ENCODE measurements around the gene NAA80.
"Not testable (repeated sequence)": the region's sequence is repeated elsewhere in the genome, so short reads cannot be mapped to it uniquely, and the experiment has no call there.

The NAA80 gene

DNA sequence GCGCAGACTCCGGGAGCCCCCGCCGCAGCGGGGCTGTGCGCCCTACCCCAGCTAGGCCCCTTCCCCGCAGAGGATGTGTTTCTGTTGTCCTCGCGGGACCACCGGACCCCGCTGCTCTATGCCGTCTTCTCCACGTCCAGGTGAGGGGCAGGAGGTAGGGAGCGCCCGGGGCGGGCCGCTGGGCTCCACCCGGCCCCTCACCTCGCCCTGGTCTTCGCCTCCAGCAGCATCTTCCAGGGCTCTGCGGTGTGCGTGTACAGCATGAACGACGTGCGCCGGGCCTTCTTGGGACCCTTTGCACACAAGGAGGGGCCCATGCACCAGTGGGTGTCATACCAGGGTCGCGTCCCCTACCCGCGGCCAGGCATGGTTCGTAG is 25.5 kb downstream of the NAA80 start:
- no peak overlapping the region for H3K27ac ChIP-seq
- no peak overlapping the region for H3K4me3 ChIP-seq
- H3K9ac ChIP-seq (ENCODE audit: insufficient read length), result no peak overlapping the region
- no peak for DNase-seq (ENCODE audit: low read depth, low spot score)
- H3K9me3 ChIP-seq (ENCODE audit: low read depth, low read length), result no peaks in the 10 kb centered on the region
- TF ChIP-seq FOXP2 (optimal IDR thresholded peaks at IDR 0.05; ENCODE audit: control extremely low read depth, extremely low read length, insufficient read depth), result no peak
- TF ChIP-seq POLR2AphosphoS5 (IDR thresholded peaks at IDR 0.05; ENCODE audit: borderline replicate concordance, low read depth, low read length), result no peak
- no peak for TF ChIP-seq EZH2 (IDR thresholded peaks at IDR 0.05)
- H3K36me3 ChIP-seq (ENCODE audit: insufficient read depth, low read length), result no peaks in the 10 kb centered on the region

DNA sequence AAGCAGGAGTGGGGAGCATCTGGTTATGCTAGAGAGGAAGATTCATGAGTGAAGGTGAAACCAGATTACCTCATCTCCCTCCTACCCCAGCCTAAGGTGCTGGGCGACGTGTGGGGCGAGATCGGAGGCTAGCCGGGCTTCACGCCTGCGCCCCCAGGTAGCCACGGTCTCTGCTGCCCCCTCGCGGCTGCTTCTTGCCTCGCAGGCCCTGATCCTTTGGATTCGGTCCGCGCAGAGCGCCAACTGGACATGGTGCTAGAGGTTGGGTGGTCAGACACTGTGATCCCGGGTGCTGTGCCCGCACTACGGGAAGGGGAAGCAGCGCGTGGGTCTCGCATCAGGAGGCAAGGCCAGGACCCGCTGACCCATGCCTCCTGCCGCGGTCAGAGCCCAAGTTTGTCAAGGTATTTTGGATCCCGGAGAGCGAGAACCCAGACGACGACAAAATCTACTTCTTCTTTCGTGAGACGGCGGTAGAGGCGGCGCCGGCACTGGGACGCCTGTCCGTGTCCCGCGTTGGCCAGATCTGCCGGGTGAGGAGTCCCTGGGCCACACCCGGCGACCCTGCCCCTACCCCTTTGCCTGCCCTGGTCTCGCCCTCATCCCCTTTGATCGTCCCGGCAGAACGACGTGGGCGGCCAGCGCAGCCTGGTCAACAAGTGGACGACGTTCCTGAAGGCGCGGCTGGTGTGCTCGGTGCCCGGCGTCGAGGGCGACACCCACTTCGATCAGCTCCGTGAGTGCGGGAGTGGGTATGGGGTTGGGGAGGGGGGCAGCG is 26.1 kb downstream of the NAA80 start:
- Histone ChIP-seq H3K36me3 (ENCODE audit: insufficient read depth, low read length) (no peaks in the 10 kb centered on the region), H3K4me3 (peak overlapping the region; percentile 22; the same call in 1 of the 2 replicates), H3K9ac (ENCODE audit: insufficient read length) (no peak overlapping the region), H3K27ac (no peak overlapping the region), H3K9me3 (ENCODE audit: low read depth, low read length) (no peaks in the 10 kb centered on the region)
- TF ChIP-seq EZH2 (IDR thresholded peaks at IDR 0.05), result no peak
- no peak for TF ChIP-seq POLR2AphosphoS5 (IDR thresholded peaks at IDR 0.05; ENCODE audit: borderline replicate concordance, low read depth, low read length)
- TF ChIP-seq FOXP2 (optimal IDR thresholded peaks at IDR 0.05; ENCODE audit: control extremely low read depth, extremely low read length, insufficient read depth), result no peak
- DNase-seq (ENCODE audit: low read depth, low spot score), result no peak

DNA sequence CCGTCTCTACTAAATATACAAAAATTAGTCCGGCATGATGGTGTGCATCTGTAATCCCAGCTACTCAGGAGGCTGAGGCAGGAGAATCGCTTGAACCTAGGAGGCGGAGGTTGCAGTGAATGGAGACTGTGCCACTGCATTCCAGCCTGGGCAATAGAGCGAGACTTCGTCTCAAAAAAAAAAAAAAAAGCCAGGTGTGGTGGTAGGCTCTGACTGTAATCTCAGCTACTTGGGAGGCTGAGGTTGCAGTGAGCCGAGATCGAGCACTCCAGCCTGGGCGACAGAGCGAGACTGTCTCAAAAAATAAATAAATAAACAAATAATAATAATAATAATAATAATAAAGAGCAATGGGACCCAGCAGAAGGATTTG is 26.7 kb downstream of the NAA80 start:
- DNase-seq (ENCODE audit: low read depth, low spot score); H3K4me3 ChIP-seq; H3K9me3 ChIP-seq (ENCODE audit: low read depth, low read length); H3K27ac ChIP-seq; H3K36me3 ChIP-seq (ENCODE audit: insufficient read depth, low read length); H3K9ac ChIP-seq (ENCODE audit: insufficient read length): not testable (repeated sequence)

DNA sequence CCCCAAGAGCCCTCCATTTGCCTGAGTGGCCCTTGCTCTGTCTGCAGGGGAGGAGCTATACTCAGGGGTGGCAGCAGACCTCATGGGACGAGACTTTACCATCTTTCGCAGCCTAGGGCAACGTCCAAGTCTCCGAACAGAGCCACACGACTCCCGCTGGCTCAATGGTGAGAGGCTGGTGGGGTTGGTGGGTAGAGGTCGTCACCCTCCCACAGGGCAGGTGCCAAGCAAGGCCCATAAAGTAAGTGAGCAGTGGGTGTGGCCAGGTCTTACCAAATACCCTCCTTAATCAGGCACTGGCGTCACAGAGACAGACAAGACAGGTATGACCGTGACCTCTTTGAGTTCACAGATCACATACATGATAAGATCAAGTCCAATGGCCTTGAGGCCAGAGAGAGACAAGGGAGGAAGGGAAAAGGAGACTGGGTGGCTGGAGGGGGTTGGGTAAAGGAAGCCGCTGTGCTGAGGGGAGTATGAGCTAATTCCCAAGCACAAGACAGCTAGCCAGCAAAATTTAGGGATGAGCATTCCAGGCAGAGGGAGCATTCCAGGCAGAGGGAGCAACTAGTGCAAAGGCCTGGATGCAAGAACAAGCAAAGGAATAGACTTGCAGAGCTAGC is 27.8 kb downstream of the NAA80 start:
- DNase-seq (ENCODE audit: low read depth, low spot score), result no peak
- Histone ChIP-seq H3K36me3 (ENCODE audit: insufficient read depth, low read length) (no peaks in the 10 kb centered on the region), H3K4me3 (no peak overlapping the region), H3K9me3 (ENCODE audit: low read depth, low read length) (no peaks in the 10 kb centered on the region), H3K27ac (no peak overlapping the region), H3K9ac (ENCODE audit: insufficient read length) (no peak overlapping the region)
- TF ChIP-seq POLR2AphosphoS5 (IDR thresholded peaks at IDR 0.05; ENCODE audit: borderline replicate concordance, low read depth, low read length) (no peak), EZH2 (IDR thresholded peaks at IDR 0.05) (no peak), FOXP2 (optimal IDR thresholded peaks at IDR 0.05; ENCODE audit: control extremely low read depth, extremely low read length, insufficient read depth) (no peak)

DNA sequence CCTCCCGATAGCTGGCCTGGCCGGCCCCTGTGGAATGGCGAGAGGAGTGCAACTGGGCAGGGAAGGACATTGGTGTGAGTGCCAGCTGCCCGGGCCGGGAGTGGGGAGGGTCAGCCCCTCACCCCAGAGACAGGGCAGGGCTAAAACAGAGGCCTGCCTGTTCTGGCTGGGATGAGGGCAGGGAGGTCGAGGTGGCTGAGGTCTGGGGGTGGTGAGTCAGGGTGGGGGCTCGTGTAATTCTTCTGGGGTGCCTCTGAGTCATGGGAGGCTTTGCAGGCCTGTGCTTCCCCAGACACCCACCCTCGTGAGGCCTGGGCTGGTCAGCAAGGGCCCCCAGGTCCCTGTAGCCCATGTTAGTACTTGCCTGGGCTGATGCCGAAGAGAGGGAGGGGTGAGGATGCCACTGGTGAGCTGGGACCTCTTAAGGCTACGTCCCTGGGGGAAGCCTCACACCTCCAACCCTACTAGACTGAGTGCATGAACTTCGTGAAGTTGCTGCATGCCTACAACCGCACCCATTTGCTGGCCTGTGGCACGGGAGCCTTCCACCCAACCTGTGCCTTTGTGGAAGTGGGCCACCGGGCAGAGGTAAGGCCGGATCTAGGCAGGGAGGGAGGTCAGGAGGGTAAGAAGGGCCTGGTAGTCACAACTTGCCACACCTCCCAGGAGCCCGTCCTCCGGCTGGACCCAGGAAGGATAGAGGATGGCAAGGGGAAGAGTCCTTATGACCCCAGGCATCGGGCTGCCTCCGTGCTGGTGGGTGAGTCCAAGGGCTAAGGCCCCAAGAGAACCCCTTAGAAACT is 28.6 kb downstream of the NAA80 start:
- H3K27ac ChIP-seq, result no peak overlapping the region

DNA sequence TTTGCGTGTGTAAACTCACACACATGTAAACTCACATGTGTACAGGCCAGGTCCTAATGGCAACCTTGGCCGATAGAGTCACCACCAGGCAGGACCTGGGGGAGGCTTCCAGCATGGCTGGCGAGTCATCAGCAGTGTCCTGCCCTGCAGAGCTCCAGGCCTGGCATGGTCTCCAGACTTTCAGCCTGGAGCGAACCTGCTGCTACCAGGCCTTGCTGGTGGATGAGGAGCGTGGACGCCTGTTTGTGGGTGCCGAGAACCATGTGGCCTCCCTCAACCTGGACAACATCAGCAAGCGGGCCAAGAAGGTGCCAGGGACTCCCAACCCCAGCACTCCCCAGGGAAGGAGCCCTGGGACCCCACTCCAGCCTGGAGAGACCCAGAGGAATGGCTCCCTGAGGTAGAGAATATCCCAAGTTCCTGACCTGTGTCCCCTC is 29.2 kb downstream of the NAA80 start:
- Histone ChIP-seq H3K9ac (ENCODE audit: insufficient read length) (no peak overlapping the region), H3K4me3 (no peak overlapping the region), H3K36me3 (ENCODE audit: insufficient read depth, low read length) (no peaks in the 10 kb centered on the region), H3K27ac (no peak overlapping the region), H3K9me3 (ENCODE audit: low read depth, low read length) (no peaks in the 10 kb centered on the region)
- no peak for TF ChIP-seq POLR2AphosphoS5 (IDR thresholded peaks at IDR 0.05; ENCODE audit: borderline replicate concordance, low read depth, low read length)
- no peak for TF ChIP-seq FOXP2 (optimal IDR thresholded peaks at IDR 0.05; ENCODE audit: control extremely low read depth, extremely low read length, insufficient read depth)
- no peak for TF ChIP-seq EZH2 (IDR thresholded peaks at IDR 0.05)
- no peak for DNase-seq (ENCODE audit: low read depth, low spot score)

More for the DNA sequence above, 28.6 kb downstream of the NAA80 start:
- H3K9me3 ChIP-seq (ENCODE audit: low read depth, low read length), result no peaks in the 10 kb centered on the region
- no peak for DNase-seq (ENCODE audit: low read depth, low spot score)
- H3K36me3 ChIP-seq (ENCODE audit: insufficient read depth, low read length), result no peaks in the 10 kb centered on the region
- TF ChIP-seq FOXP2 (optimal IDR thresholded peaks at IDR 0.05; ENCODE audit: control extremely low read depth, extremely low read length, insufficient read depth) (no peak), POLR2AphosphoS5 (IDR thresholded peaks at IDR 0.05; ENCODE audit: borderline replicate concordance, low read depth, low read length) (no peak), EZH2 (IDR thresholded peaks at IDR 0.05) (no peak)
- H3K9ac ChIP-seq (ENCODE audit: insufficient read length), result no peak overlapping the region
- no peak overlapping the region for H3K4me3 ChIP-seq

DNA sequence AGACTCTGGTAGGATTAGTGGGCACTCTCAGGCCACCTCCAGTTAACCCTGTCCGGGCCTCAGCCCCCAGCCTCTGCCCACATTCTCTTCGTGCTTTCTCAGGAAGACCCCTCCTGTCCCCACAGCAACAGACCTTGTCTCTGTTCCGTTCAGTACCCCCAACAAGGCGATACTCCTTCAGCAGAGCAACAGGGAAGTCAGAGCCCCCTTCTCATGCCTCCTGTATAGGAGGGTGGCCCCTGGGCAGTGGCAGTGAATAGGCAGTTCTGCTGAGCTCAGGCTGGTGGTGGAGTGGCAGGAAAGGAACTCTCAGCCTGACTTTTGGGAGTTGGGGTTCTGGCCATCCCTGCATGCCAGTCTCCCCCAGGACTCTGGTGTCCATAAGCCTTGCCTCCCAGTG is 29.7 kb downstream of the NAA80 start:
- DNase-seq (ENCODE audit: low read depth, low spot score), result no peak
- Histone ChIP-seq H3K27ac (no peak overlapping the region), H3K4me3 (no peak overlapping the region), H3K36me3 (ENCODE audit: insufficient read depth, low read length) (no peaks in the 10 kb centered on the region), H3K9me3 (ENCODE audit: low read depth, low read length) (no peaks in the 10 kb centered on the region), H3K9ac (ENCODE audit: insufficient read length) (no peak overlapping the region)
- TF ChIP-seq EZH2 (IDR thresholded peaks at IDR 0.05), result no peak
- no peak for TF ChIP-seq POLR2AphosphoS5 (IDR thresholded peaks at IDR 0.05; ENCODE audit: borderline replicate concordance, low read depth, low read length)
- no peak for TF ChIP-seq FOXP2 (optimal IDR thresholded peaks at IDR 0.05; ENCODE audit: control extremely low read depth, extremely low read length, insufficient read depth)

DNA sequence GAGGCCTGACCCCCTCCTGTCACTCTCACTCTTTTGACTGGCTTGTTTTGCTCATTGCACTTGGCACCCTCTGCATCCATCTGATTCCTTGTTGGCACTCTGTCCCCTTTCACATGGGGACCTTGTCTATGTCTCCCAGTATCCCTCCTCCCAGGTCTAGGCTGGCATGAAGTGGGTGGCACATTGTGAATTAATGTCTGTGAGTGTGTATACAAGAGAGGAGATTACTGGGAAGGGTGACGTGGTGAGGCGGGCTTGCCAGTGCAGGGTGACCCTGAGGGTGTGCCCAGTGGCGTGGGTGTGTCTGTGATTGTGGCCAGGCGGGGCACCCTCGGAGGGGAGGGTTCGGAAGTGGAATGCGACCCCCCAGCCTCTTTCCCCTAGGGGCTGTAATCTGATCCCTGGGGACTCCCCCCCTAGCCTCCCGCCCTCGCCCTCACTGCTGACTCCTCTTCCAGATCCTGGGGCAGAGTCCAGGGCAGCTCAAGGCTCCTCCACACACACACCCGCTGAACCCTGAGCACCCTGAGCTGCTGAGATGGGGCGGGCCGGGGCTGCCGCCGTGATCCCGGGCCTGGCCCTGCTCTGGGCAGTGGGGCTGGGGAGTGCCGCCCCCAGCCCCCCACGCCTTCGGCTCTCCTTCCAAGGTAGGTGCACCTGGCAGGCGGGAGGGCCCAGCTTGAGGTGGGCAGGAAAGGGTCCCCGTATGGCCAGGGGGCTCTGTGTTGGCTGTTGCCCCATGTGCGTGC is 30.3 kb downstream of the NAA80 start, which contains the start of gene SEMA3B:
Gene SEMA3B (plus strand): TSS at position 445 of the 749 bp plus-strand sequence. CDS start 94 bp downstream, at position 539.
- TF ChIP-seq EZH2 (IDR thresholded peaks at IDR 0.05) (no peak), POLR2AphosphoS5 (IDR thresholded peaks at IDR 0.05; ENCODE audit: borderline replicate concordance, low read depth, low read length) (no peak), FOXP2 (optimal IDR thresholded peaks at IDR 0.05; ENCODE audit: control extremely low read depth, extremely low read length, insufficient read depth) (no peak)
- DNase-seq (ENCODE audit: low read depth, low spot score), result no peak
- no peak within 1 kb of the TSS for H3K9ac ChIP-seq (ENCODE audit: insufficient read length)
- H3K36me3 ChIP-seq (ENCODE audit: insufficient read depth, low read length), result no peaks in the 10 kb centered on the region
- H3K4me3 ChIP-seq, result no peak within 1 kb of the TSS
- no peaks in the 10 kb centered on the region for H3K9me3 ChIP-seq (ENCODE audit: low read depth, low read length)
- H3K27ac ChIP-seq, result no peak within 1 kb of the TSS

Measured in SK-N-MC (cell line).